ENCODE measurements around the gene SRF.
A peak's percentile ranks its signal among the peaks of the same experiment; 100 is the strongest.

Gene SRF

DNA sequence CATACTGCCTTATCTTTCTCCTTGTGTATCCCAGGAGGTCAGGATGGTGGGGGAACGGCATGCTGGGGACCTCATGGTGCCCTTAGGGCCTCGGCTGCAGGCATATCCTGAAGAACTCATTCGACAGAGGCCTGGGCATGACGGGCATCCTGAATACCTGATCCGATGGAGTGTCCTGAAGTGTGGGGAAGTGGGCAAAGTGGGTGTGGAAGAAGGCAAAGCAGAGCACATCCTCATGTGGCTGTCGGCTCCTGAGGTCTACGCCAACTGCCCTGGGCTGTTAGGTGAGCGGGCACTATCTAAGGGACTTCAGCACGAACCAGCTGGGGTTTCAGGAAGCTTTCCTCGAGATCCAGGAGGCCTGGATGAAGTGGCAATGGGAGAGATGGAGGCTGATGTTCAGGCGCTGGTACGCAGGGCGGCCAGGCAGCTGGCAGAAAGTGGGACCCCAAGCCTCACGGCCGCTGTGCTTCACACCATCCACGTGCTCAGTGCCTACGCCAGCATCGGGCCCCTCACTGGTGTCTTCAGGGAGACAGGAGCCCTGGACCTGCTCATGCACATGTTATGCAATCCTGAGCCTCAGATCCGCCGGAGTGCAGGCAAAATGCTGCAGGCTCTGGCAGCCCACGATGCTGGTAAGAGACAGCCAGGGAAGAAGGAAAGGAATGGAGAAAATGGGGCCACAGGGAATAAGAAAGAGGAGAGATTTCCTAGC lies 13.4 kb downstream of the SRF start:
- DNase-seq, result no peak

DNA sequence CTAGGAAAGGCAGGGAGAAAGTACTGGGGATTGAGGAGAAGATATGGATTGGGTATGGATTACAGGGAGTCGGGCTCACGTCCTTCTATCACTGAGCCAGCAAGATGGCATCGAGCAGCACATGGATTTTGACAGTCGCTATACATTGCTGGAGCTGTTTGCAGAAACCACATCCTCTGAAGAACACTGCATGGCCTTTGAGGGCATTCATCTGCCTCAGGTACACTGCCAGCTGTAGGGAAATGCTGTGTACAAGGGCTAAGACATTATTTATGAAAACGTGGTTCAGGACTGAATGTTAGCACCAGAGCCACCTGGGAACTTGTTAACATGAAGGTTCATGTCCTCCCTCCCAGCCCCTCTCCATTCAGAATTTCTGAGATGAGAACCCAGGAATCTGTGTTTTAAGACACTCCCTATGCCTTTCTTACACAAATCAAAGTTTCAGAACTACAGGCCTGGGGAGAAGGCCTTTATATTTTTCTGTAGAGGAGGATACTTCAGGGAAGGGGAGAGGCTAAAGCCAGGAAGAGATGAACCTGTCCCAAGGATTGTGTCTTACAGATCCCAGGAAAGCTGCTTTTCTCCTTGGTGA lies 14.4 kb downstream of the SRF start:
- DNase-seq, result peak; percentile 48

DNA sequence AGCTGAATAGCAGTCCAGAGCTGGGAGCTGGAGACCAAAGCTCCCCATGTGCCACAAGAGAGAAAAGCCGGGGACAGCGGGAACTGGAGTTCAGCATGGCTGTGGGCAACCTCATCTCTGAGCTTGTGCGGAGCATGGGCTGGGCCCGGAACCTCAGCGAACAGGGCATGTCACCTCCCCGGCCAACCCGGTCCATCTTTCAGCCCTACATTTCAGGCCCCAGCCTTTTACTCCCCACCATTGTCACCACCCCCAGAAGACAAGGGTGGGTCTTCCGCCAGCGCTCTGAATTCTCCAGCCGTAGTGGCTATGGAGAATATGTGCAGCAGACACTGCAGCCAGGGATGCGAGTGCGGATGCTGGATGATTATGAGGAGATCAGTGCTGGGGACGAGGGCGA lies 14.9 kb downstream of the SRF start:
- DNase-seq, result no peak

DNA sequence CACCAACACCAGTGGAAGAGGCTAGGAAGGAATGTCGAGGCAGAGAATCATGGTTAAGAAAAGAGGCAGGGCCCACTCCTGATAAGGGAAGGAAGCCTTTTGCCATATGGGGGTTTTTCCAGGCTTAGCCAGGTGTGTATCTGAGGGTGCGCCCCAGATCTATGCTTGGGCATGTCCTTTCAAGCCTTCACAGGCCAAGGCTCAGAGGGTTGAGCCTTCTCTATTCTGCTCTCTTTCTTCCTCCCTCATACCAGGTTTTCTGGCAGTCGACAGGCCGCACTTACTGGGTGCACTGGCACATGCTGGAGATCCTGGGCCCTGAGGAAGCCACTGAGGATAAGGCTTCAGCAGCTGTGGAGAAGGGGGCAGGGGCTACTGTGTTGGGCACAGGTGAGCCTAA lies 15.6 kb downstream of the SRF start:
- no peak for DNase-seq

DNA sequence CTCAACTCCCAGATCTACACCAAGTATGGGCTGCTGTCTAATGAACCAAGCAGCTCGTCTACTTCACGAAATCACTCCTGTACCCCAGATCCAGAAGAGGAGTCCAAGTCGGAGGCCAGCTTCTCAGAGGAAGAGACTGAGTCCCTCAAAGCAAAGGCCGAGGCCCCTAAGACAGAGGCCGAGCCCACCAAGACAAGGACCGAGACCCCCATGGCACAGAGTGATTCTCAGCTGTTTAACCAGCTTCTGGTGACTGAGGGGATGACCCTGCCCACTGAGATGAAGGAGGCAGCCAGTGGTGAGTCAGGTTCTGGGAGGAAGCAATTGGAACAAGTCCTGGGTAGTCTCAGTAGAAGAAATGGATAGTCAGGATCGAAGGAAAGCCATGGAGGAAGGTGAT lies 16.8 kb downstream of the SRF start:
- DNase-seq, result no peak

DNA sequence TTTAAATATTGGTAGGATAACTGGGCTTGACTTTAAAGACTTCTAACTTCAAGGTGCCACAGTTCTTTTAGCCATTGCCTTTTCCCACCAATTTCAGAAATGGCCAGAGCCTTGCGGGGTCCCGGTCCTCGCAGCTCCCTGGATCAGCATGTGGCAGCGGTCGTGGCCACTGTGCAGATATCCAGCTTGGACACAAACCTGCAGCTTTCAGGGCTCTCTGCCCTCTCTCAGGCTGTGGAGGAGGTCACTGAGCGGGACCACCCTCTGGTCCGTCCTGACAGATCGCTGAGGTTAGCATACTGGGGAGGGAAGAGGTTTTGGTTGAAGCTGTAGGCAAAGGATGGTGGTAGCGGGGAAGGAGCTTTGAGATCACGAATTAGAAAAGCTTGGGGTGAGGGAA lies 17.4 kb downstream of the SRF start:
- no peak for DNase-seq

DNA sequence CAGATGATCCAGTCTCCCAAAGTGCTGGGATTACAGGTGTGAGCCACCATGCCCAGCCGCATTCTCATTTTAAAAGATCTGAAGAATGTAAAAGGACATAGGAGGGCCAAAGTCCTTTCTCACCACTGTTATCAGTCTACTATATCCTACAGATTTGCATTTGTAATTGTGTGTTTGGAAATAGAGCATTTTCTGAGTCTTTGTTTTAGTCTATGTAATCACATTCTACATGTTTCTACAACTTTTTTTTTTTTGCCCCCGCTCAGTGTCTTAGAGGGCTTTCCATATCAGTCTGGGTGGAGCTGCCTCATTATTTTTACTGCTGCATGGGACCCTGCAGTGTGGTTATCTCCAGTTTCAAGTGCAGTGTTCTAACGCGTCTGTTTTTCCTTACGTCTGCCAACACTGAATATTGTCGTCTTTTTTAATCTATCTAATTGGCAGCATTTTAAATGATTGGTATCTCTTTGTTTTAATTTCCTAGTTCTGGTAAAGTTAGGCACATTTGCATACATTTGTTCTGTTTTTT lies 18.8 kb downstream of the SRF start:
- DNase-seq, result no peak

DNA sequence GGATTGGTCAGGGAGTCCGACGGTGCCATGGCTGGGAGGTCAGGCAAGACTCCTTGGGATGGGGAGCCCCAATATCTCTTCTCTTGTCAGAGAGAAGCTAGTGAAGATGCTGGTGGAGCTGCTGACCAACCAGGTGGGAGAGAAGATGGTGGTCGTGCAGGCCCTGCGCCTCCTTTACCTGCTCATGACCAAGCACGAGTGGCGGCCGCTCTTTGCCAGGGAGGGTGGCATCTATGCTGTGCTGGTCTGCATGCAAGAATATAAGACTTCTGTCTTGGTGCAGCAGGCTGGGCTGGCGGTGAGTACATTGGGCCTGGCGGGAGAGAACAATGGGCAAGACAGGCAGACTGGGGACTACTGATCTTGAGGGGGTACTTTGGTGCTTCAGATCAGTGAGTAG lies 21.8 kb downstream of the SRF start:
- no peak for DNase-seq

DNA sequence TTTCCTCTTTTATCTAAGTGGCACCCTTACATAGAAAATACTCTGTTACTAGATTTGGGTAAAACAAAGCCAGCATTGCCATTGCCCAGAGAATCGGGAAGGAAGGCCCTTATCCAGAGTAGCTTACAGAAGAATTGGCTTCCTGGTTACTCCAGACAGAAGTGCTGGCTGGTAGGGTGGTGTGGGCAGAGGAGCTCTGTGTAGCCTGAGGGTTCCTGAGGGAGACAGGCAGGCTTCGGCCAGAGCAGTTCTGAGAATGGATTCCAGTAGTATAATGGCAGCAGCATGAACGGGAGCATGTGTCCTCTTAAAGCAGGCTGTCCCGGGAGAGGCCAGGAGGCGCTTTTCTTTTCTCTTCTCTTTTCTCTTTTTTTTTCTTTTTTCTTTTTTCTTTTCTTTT lies 22.9 kb downstream of the SRF start:
- no peak for DNase-seq

DNA sequence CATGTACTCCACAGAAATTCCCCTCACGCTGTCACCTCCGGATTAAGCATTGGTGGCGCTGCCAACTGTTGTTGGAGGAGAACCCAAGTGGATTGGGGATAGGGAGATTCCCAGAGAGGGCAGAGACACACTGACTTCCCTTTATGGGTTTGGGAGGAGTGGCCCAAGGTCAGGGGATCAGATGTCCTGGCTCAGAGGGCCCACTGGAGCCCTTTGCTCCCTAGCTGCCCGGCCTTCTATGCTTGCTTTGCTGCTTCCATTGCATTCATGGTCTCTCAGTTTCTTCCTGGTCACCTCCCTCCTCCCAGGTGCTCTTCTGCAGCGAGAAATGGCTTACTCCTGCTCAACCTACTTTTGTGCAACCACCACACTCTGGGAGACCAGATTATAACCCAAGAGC lies 25.3 kb downstream of the SRF start:
- DNase-seq, result no peak

DNA sequence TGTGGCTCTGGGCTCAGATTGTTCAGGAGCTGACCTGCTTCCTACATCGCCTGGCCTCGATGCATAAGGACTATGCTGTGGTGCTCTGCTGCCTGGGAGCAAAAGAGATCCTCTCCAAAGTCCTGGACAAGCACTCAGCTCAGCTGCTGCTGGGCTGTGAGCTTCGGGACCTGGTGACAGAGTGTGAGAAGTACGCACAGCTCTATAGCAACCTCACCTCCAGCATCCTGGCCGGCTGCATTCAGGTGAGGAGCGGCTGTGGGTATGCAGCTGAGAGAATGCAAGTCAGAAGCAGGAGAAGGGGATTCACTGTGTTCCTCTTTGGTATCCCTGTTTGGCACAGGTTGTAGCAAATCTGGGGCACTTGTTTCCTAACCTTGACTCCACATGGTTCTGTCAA lies 28.8 kb downstream of the SRF start:
- DNase-seq, result no peak

DNA sequence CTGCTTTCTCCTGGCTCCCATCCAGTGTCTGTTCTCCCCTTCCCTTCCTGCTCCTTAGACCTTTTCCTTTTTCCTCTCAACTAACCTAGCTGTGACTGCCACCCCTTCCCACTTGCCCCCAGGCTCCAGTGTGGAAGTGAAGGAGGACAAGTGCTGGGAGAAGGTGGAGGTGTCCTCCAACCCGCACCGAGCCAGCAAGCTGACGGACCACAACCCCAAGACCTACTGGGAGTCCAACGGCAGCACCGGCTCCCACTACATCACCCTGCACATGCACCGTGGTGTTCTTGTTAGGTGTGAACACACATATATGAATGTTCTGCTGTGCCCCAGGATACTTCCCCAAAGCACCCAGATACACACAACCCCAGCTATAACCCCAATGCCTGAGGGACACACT lies 29.5 kb downstream of the SRF start:
- DNase-seq, result no peak

DNA sequence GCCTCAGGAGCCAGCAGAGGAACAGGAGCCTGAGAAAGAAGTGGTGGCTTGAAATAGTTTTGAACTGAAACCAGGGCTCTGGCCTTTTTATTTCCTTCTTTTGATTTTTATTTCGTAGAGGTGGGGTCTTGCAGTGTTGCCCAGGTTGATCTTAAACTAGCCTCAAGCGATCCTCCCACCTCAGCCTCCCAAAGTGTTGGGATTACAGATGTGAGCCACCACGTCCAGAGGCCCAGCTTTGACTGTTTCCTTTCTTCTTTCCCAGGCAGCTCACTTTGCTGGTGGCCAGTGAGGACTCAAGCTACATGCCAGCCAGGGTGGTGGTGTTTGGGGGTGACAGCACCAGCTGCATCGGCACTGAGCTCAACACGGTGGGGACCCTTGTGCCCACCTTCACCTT lies 31.4 kb downstream of the SRF start:
- DNase-seq, result no peak

DNA sequence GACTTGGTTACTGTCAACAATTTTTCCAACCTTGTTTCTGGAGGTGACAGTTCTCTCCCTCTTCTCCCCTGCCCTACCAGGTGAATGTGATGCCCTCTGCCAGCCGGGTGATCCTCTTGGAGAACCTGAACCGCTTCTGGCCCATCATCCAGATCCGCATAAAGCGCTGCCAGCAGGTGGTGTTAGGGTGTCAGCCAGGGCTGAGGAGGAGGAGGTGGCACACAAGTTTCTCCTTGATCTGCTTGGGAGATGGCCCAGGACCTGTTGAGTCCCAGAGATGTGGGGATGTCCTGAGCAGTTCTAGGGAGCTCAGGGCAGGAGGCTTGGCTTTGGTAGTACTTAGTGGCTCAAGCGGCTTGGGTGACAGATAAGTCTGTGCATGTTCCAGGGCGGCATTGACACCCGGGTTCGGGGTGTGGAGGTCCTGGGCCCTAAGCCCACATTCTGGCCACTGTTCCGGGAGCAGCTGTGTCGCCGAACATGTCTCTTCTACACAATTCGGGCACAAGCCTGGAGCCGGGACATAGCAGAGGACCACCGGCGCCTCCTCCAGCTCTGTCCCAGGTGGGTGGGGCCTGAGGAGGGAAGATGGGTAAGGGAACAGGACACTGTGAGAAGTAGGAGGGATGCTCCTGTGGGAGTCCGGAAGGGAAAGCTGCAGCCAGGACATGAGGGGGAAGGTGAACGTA lies 32.1 kb downstream of the SRF start:
- DNase-seq, result no peak

DNA sequence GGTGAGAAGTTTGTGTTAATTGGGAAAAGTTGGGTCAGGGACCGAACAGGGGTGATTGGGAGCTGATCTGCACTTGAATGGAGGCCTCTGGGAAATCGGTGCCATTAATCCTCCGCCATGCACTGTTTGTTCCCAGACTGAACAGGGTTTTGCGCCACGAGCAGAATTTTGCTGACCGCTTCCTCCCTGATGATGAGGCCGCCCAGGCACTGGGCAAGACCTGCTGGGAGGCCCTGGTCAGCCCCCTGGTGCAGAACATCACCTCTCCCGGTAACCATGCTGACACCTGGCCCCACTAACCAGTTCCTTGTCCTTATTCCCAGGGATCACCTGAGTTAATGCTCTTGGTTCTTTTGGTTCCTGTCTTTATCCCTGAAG lies 32.6 kb downstream of the SRF start:
- no peak for DNase-seq

DNA sequence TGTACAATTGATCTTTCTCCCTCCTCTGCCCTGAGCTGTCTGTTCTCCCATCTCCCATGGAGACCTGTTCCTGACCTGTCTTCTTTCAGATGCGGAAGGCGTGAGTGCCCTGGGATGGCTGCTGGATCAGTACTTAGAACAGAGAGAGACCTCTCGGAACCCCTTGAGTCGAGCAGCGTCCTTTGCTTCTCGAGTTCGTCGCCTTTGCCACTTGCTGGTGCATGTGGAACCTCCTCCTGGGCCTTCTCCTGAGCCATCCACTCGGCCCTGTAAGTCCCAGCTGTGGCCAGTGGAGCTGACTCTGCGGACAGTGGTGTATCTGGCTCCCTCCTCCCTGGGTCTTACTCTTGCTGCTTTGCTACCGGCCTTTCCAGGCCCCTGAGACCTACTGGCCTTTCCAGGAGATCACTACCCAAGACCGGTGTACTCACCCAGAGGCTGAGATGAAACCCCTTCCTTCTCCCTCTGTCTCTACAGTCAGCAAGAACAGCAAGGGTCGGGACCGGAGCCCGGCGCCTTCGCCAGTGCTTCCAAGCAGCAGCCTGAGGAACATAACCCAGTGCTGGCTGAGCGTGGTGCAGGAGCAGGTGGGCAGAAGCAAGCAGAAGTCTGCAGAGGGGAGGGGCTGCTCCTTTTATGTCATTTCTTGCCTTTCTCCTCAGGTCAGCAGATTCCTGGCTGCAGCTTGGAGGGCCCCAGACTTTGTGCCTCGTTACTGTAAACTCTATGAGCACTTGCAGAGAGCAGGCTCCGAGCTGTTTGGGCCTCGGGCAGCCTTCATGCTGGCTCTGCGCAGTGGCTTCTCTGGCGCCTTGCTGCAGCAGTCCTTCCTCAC lies 33.4 kb downstream of the SRF start:
- no peak for DNase-seq

DNA sequence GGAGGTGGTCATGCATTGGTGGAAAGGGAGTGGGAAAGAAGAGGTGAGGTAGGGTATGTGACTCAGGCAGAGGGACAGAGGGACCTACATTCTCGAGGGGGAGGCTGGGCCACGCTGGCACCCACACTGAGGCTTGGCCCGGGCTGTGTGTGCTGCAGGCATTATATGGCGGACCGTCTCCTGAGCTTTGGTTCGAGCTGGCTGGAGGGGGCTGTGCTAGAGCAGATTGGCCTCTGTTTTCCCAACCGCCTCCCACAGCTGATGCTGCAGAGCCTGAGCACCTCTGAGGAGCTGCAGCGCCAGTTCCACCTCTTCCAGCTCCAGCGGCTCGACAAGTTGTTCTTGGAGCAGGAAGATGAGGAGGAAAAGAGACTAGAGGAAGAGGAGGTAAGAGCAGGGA lies 34.8 kb downstream of the SRF start:
- no peak for DNase-seq

DNA sequence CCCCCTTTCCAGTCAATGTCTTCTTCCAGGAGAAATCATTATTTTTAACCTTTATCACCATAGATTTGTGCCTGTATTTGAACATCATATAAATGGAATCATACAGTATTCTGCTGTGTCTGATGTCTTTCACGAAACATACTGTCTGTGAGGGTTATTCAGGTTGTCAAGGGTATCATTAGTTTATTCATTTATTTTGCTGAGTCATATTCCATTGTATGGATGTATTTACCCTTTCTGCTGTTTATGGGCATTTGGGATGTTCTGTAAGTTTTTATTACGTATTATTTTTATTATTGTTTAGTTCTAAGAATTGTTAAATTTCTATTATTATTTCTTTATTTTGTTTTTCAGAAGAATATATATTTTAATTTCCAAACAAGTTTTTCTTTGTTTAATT lies 36.2 kb downstream of the SRF start:
- no peak for DNase-seq

DNA sequence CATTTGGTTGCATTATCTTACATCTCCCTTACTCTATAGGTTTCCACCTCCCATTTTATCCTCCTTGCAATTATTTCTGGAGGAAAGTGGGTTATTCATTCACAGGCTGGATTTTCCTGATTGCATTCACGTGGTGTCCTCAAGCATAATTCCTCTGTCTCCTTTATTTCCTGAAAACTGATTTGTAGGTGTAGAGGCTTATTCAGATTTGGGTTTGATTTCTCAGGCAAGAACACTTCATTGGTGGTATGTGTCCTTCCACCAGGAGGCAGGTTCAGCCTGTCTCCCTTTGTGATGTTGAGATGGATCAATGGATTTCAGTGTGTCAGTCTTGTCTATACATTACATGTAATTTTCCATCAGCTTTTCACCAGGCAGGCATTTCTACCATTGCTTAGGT lies 40.9 kb downstream of the SRF start:
- no peak for DNase-seq

DNA sequence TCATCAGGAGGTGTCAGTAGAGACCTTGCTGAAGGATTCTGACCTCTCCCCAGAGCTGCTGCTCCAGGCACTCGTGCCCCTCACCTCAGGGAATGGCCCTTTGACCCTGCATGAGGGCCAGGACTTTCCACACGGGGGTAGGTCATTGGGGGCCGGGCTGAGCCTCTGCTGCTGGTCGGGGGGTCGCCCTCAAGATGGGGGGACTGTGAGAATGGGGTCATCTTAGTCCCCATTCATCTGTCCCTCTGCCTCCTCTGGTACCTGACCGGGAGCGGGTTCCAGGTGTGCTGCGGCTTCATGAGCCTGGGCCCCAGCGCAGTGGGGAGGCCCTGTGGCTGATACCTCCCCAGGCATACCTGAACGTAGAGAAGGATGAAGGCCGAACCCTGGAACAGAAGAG lies 42.4 kb downstream of the SRF start:
- DNase-seq, result no peak

DNA sequence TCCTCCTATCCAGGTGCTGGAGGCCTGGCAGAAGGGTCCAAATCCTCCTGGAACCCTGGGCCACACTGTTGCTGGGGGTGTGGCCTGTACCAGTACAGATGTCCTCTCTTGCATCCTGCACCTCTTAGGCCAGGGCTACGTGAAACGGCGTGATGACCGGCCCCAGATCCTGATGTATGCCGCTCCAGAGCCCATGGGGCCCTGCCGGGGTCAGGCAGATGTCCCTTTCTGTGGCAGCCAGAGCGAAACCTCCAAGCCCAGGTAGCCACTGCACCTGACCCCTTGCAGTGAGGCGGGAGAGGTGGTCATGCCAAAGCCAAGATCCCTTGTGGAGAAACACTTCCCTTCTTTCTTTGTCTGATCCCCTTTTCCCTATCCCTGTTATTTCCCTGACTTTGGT lies 44.0 kb downstream of the SRF start:
- DNase-seq, result no peak

DNA sequence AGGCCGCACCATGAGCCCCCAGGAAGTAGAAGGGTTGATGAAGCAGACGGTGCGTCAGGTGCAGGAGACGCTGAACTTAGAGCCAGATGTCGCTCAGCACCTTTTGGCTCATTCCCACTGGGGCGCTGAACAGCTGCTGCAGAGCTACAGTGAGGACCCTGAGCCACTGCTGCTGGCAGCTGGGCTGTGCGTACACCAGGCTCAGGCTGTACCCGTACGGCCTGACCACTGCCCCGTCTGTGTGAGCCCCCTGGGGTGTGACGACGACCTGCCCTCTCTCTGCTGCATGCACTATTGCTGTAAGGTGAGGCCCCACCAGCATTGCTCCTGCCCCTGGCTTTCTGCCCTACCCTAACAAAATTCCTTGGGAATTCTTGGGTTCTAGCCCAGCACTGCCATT lies 45.1 kb downstream of the SRF start:
- DNase-seq, result no peak

DNA sequence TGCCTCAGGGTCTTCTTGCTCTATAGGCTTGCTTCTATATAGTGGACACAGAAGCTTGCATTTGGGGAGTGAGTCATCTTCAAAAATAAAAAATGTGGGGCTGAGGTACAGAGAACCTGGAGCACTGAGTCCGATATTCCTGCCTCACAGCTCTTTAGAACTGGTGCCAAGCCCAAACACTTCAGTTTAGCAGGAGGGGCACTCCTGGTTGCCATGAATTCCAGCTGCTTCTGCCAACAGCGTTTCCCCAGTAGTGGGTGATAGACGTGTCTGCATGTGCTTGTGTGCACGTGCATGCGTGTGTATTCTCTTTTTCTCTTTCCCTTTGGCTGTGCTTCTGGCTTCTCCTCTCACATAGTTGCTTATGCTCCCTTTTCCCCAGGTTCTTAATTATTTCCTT lies 46.3 kb downstream of the SRF start:
- no peak for DNase-seq

DNA sequence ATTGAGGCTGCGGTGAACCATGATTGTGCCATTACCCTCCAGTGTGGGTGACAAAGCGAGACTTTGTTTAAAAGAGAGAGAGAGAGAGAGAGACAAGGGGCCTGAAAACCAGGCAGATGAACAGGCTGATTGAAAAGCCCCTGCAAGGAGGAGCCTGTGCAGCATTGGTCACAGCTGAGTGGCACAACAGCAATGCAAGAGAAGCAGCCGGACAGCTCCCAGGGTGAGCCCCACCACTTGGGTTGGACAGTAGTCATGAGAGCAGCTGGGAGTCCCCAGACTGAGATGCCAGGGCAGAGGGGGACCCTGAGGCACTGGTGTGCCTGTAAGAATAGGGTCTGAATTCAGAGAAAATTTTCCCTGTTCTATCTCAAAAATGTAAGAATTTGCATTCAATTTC lies 48.0 kb downstream of the SRF start:
- no peak for DNase-seq
